CD4-positive, alpha-beta T cell treated with Interleukin-4 for 1 hour (primary cell): ENCODE results near the gene DRC1.

Source experiments
- DNase-seq, 2 donors: peaks; one replicate each; pipeline ENCODE4 v3.0.0-alpha.2; 2020 to 2022

The DRC1 gene

GRCh38 chr2:26494891-26495290 is 93.2 kb downstream of the DRC1 start:
- no peak for DNase-seq

- DNase-seq: no peak
Observed at GRCh38 chr2:26495705-26496297, 94.1 kb downstream of the DRC1 start.

- DNase-seq: no peak
Observed at GRCh38 chr2:26500406-26500805, 98.7 kb downstream of the DRC1 start.

DNA sequence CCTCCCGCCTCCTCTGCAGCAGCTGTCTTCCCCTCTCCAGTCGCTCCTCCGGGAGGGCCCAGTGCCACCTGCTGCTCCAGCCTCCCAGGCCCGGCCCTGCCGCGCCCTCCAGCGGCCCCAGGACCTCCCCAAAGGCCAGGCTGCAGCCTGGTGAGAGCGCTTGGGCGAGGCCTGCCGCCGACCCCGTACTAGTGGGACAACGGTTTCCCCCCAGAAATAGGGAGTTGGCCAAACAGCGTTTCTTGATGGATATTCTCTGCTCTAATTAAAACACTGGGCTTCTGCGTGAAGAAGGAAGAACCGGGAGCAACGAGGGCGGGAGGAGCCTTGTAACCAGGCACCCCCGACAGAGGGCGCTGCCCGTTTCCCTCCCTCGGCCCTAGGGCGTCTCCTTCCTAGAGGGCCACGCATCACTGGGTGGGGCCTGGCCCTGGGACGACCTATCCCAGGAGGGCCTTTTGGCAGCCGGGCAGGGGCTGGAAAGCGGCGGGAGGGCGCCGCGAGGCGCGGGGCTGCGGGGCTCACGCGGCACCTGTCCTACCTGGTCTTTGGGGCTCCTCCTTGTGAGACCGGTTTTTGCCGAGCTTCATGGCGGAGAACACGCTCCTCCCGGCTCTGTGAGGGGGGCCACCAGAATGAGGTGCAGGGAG is 101.6 kb downstream of the DRC1 start:
- peak; percentile 72 to 75 for DNase-seq

GRCh38 chr2:26504002-26504401 is 102.3 kb downstream of the DRC1 start:
- no peak for DNase-seq

- no peak for DNase-seq
Observed at GRCh38 chr2:26506279-26506678, 104.6 kb downstream of the DRC1 start.
